GM12892 (cell line): ENCODE measurements around the gene BDKRB1.

Experiments used
- DNase-seq: peaks from one replicate; pipeline ENCODE4 v3.0.0; 2011; ENCODE audit not compliant: insufficient read length
- FAIRE-seq: peaks from 2 replicates; lab custom pipeline; 2011; peaks lifted over from hg19 to GRCh38; lab: Jason Lieb, UNC
- POLR2A ChIP-seq: IDR thresholded peaks from 2 replicates; pipeline ENCODE4 v1.6.1; 2011; ENCODE audit warnings: low read depth, low read length, control low read depth
- POLR2AphosphoS5 ChIP-seq: IDR thresholded peaks from 2 replicates; pipeline ENCODE4 v1.6.1; 2011; ENCODE audit warnings: low read depth, low read length, control low read depth
- TAF1 ChIP-seq: IDR thresholded peaks from 2 replicates; pipeline ENCODE4 v1.6.1; 2011; ENCODE audit warnings: low read depth, mild to moderate bottlenecking, control low read depth, low read length, borderline replicate concordance

Gene BDKRB1

DNA sequence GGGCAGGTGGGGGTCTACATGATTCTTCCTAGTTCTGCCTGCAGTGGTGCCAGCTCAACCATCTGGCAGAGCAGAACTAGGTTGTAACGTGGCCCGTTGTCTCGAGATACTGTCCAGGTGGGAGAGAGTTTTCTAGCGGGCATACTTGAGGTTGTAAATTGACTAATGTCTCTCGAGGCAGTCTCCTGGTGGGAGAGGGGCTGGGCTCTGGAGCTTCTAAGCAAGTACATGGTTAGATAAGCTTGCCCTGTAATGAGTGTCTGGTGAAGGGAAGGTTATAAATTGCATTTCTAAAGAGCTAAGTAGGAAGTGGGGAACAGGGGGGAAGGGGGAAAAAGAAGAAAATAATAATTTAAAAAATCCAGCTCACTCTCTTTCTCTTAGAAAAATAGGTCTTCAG is 18.1 kb downstream of the BDKRB1 start:
- TF ChIP-seq TAF1 (no peak), POLR2AphosphoS5 (no peak), POLR2A (no peak)
- no peak for FAIRE-seq
- no peak for DNase-seq

DNA sequence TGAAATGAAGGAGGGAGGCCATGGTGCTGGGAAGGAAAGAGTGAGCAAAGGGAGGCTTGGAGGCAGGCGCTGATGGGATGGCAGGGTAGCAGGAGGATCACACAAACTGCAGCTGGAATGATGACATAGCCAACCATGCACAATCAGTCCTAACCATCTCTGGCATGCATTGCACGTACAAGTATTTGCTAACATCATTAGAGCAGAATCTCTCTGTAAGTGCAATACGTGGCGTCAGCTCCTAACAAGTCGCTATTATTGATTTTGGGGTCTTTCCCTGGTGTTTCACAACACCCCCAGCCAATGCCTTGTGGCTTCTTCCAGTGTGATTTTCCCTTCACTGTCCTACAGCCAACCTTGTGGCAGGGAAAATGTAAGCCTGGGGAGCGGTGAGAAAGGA is 18.5 kb downstream of the BDKRB1 start:
- DNase-seq = no peak
- no peak for FAIRE-seq
- no peak for TF ChIP-seq POLR2AphosphoS5
- no peak for TF ChIP-seq POLR2A
- no peak for TF ChIP-seq TAF1

DNA sequence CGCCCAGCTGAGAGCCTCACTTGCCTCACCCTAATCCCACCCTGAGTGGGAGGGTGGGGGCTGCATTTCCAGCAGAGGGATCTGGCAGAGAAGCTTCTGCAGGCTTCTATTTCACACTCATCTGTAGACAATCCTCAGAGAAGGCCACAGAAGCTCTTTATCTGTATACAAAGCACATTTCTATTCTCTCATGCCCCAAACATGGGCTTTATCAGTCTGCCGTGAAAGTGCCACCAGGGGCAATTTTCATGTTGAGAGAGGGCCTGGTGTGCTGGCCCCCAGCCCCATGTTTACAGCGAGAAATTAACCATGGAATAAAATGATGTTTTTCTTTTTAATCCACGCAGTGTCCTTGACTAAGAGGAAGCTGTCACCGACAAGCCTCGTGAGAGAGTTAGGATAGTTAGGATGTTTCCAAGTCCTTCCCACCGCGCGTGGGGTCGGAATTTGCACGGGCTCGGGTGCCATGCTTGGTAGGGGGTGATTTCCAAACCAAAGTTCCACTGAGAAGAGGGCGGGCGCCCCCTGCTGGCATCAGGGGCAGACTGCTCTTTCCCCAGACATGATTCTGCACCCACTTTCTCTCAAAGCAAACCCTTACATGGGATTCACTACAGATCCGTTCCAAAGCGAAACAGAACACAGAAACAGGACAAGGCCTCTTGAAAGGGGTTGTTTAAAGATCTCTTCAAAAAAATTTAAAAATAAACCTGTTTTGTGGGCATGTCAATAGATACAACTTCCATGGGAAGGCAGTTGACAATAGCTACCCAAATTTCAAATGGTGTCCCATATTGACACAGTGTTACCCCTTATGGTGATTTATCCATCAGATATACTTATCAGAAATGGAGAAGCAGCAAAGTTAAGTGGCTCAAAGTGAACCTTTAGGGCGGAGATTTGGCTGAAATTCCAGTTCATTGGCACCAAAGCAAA is 19.4 kb downstream of the BDKRB1 start:
- FAIRE-seq (peak; percentile 33), DNase-seq (peak; percentile 41)
- TF ChIP-seq POLR2A (no peak), TAF1 (no peak), POLR2AphosphoS5 (no peak)

DNA sequence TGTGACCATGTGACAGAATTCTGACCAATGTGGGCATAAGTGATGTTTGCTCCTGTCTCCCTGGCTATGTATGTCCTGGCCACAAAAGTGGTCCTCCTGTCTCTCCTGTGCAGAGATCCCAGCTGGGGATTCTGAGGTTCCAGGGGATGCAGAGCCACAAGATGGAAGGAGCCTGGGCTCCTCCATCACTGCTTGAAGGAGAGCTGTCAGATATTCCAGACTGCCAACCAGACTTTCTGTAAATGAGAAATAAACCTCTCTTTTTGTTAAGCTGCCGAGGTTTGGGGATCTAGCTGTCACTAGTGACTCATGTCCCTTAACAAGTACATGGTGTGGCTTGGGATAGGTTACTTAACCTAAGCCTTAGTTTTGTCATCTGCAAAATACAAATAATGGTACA is 21.9 kb downstream of the BDKRB1 start:
- no peak for DNase-seq
- no peak for TF ChIP-seq POLR2AphosphoS5
- TF ChIP-seq TAF1 = no peak
- no peak for TF ChIP-seq POLR2A
- FAIRE-seq = no peak

GRCh38 chr14:96279564-96279963 is 23.6 kb downstream of the BDKRB1 start:
- TF ChIP-seq POLR2AphosphoS5 = no peak
- DNase-seq (no peak), FAIRE-seq (no peak)

- no peak for FAIRE-seq
- no peak for DNase-seq
- TF ChIP-seq POLR2A (no peak), TAF1 (no peak), POLR2AphosphoS5 (no peak)
Measured at GRCh38 chr14:96280104-96280503, 24.1 kb downstream of the BDKRB1 start.

DNA sequence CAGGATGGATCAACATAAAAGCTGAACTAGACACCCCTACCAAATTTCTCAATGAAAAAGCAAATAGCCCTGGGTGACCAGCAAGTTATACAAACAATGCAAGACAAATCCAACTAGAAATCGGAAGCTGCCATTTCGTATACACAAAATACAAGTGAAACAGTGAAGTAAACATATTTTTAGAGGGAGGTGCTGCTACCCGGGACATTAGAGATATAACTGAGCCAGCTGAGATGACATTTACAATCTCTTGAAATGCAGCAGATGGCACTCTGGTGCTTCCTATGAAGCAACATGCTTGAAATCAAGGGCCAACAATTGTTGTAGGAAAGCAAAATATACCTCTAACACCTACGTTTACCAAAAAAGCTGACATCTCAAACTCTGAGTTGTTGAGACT is 25.5 kb downstream of the BDKRB1 start:
- TF ChIP-seq POLR2AphosphoS5 = no peak
- no peak for TF ChIP-seq POLR2A
- TF ChIP-seq TAF1 = no peak
- no peak for DNase-seq
- FAIRE-seq = no peak

DNA sequence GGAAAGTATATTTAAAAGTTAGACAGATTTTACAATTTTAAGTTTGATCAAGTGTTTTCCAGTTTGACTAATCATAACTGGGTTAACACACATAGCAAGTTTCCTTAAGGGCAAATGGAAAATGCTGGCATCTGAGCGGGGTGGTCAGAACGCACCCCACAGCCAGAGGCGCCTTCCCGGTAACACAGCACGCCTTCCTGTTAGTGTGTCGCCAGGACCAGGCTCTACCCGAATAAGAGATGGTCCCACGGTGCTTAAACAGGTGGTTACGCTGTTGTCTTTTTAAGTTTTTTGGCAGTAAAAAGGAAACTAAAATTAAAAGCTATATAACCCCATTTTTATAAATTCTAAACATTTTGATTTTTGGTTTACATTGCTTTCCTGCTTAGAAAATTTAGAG is 28.0 kb downstream of the BDKRB1 start:
- DNase-seq (no peak), FAIRE-seq (no peak)
- TF ChIP-seq POLR2A = no peak
- no peak for TF ChIP-seq TAF1
- TF ChIP-seq POLR2AphosphoS5 = no peak

- TF ChIP-seq TAF1 (no peak), POLR2A (no peak), POLR2AphosphoS5 (no peak)
- no peak for FAIRE-seq
- DNase-seq = no peak
Measured at GRCh38 chr14:96284430-96284829, 28.4 kb downstream of the BDKRB1 start.

DNA sequence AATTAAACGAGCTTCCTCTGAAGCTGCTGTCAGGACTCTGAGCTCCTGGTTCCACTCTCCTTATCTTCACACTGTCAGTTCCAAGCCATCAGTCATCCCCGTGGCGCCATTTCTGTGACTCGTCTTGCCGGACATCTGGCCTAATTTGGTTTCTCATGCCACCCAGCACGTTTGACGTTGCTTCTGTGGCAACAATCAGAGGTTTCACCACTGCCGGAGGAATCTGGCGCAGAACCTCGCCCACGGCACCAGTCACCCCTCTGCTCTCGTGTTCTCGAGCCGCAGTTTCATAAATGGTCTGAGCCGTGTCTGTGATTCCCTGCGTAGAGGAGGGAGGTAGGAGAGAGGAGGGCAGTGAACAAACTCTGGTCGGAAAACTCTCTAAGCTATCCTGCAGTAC is 29.7 kb downstream of the BDKRB1 start:
- no peak for FAIRE-seq
- no peak for DNase-seq
- no peak for TF ChIP-seq TAF1
- TF ChIP-seq POLR2AphosphoS5 = no peak
- TF ChIP-seq POLR2A = no peak

GRCh38 chr14:96286251-96286650 is 30.2 kb downstream of the BDKRB1 start:
- no peak for FAIRE-seq
- TF ChIP-seq TAF1 = no peak
- no peak for TF ChIP-seq POLR2AphosphoS5
- TF ChIP-seq POLR2A = no peak
- DNase-seq = no peak

DNA sequence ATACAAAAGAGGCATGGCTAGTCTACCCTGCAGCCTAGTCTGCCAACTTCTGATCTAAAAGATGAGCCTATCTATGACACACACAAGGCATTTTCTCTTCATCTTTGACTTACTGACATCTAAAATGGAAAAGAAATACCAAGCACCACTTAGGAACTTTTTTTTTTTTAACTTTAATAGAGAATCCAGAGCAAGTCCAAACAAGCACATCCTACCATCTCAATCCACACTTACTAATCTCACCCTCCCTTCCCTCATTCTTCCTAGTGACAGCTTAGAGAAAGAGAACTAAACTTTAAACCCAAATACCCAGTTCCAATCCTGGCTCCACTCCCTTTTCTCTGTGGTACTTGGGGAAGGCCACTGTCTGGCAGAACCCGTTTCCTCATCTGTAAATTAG is 31.8 kb downstream of the BDKRB1 start:
- TF ChIP-seq TAF1 (no peak), POLR2A (no peak), POLR2AphosphoS5 (no peak)
- DNase-seq (no peak), FAIRE-seq (no peak)

- FAIRE-seq = no peak
Measured at GRCh38 chr14:96294246-96294645, 38.2 kb downstream of the BDKRB1 start.

More at GRCh38 chr14:96294246-96294645, 38.2 kb downstream of the BDKRB1 start:
- DNase-seq = no peak
- TF ChIP-seq POLR2A = no peak
- TF ChIP-seq POLR2AphosphoS5 = no peak
- TF ChIP-seq TAF1 = no peak
